ENCODE results near the gene NOTCH2.
"Not testable (repeated sequence)": the region's sequence is repeated elsewhere in the genome, so short reads cannot be mapped to it uniquely, and the experiment has no call there.

The NOTCH2 gene

GRCh38 chr1:120023791-120024190 is 45.7 kb downstream of the NOTCH2 start:
- not testable (repeated sequence) for H3K9me3 ChIP-seq (ENCODE audit: control insufficient read depth, low read length); H3K36me3 ChIP-seq (ENCODE audit: control insufficient read depth, insufficient read depth, low read length); H3K9ac ChIP-seq (ENCODE audit: low read length); H3K4me3 ChIP-seq (ENCODE audit: low read length); H3K27me3 ChIP-seq (ENCODE audit: control insufficient read depth, insufficient read depth, low read length); H3K4me1 ChIP-seq (ENCODE audit: control insufficient read depth, insufficient read depth, low read length)

- H3K27me3 ChIP-seq (ENCODE audit: control insufficient read depth, insufficient read depth, low read length); H3K4me3 ChIP-seq (ENCODE audit: low read length); H3K4me1 ChIP-seq (ENCODE audit: control insufficient read depth, insufficient read depth, low read length); H3K36me3 ChIP-seq (ENCODE audit: control insufficient read depth, insufficient read depth, low read length); H3K9ac ChIP-seq (ENCODE audit: low read length); H3K9me3 ChIP-seq (ENCODE audit: control insufficient read depth, low read length): not testable (repeated sequence)
These were observed 54.5 kb downstream of the NOTCH2 start for GRCh38 chr1:120014978-120015377.

- H3K9ac ChIP-seq (ENCODE audit: low read length); H3K27me3 ChIP-seq (ENCODE audit: control insufficient read depth, insufficient read depth, low read length); H3K36me3 ChIP-seq (ENCODE audit: control insufficient read depth, insufficient read depth, low read length); H3K4me3 ChIP-seq (ENCODE audit: low read length); H3K4me1 ChIP-seq (ENCODE audit: control insufficient read depth, insufficient read depth, low read length); H3K9me3 ChIP-seq (ENCODE audit: control insufficient read depth, low read length): not testable (repeated sequence)
These were observed 61.1 kb downstream of the NOTCH2 start for GRCh38 chr1:120008320-120008719.

GRCh38 chr1:120007850-120008249 is 61.6 kb downstream of the NOTCH2 start:
- H3K9ac ChIP-seq (ENCODE audit: low read length); H3K36me3 ChIP-seq (ENCODE audit: control insufficient read depth, insufficient read depth, low read length); H3K4me1 ChIP-seq (ENCODE audit: control insufficient read depth, insufficient read depth, low read length); H3K4me3 ChIP-seq (ENCODE audit: low read length); H3K27me3 ChIP-seq (ENCODE audit: control insufficient read depth, insufficient read depth, low read length); H3K9me3 ChIP-seq (ENCODE audit: control insufficient read depth, low read length): not testable (repeated sequence)

GRCh38 chr1:120001035-120001434 is 68.4 kb downstream of the NOTCH2 start:
- H3K4me3 ChIP-seq (ENCODE audit: low read length); H3K9me3 ChIP-seq (ENCODE audit: control insufficient read depth, low read length); H3K27me3 ChIP-seq (ENCODE audit: control insufficient read depth, insufficient read depth, low read length); H3K4me1 ChIP-seq (ENCODE audit: control insufficient read depth, insufficient read depth, low read length); H3K36me3 ChIP-seq (ENCODE audit: control insufficient read depth, insufficient read depth, low read length); H3K9ac ChIP-seq (ENCODE audit: low read length): not testable (repeated sequence)

GRCh38 chr1:119996731-119997312 is 72.6 kb downstream of the NOTCH2 start:
- H3K9me3 ChIP-seq (ENCODE audit: control insufficient read depth, low read length); H3K4me3 ChIP-seq (ENCODE audit: low read length); H3K4me1 ChIP-seq (ENCODE audit: control insufficient read depth, insufficient read depth, low read length); H3K27me3 ChIP-seq (ENCODE audit: control insufficient read depth, insufficient read depth, low read length); H3K9ac ChIP-seq (ENCODE audit: low read length); H3K36me3 ChIP-seq (ENCODE audit: control insufficient read depth, insufficient read depth, low read length): not testable (repeated sequence)

GRCh38 chr1:119995975-119996374 is 73.5 kb downstream of the NOTCH2 start:
- not testable (repeated sequence) for H3K27me3 ChIP-seq (ENCODE audit: control insufficient read depth, insufficient read depth, low read length); H3K9ac ChIP-seq (ENCODE audit: low read length); H3K9me3 ChIP-seq (ENCODE audit: control insufficient read depth, low read length); H3K4me3 ChIP-seq (ENCODE audit: low read length); H3K4me1 ChIP-seq (ENCODE audit: control insufficient read depth, insufficient read depth, low read length); H3K36me3 ChIP-seq (ENCODE audit: control insufficient read depth, insufficient read depth, low read length)

GRCh38 chr1:119988306-119989062 is 81.0 kb downstream of the NOTCH2 start:
- H3K27me3 ChIP-seq (ENCODE audit: control insufficient read depth, insufficient read depth, low read length) = no peaks in the 10 kb centered on the region
- H3K9me3 ChIP-seq (ENCODE audit: control insufficient read depth, low read length) = no peaks in the 10 kb centered on the region
- H3K4me1 ChIP-seq (ENCODE audit: control insufficient read depth, insufficient read depth, low read length) = no peaks in the 10 kb centered on the region
- no peak overlapping the region for H3K4me3 ChIP-seq (ENCODE audit: low read length)
- H3K9ac ChIP-seq (ENCODE audit: low read length) = no peak overlapping the region
- H3K36me3 ChIP-seq (ENCODE audit: control insufficient read depth, insufficient read depth, low read length) = no peaks in the 10 kb centered on the region

- no peaks in the 10 kb centered on the region for H3K4me1 ChIP-seq (ENCODE audit: control insufficient read depth, insufficient read depth, low read length)
These were observed 81.8 kb downstream of the NOTCH2 start for GRCh38 chr1:119987686-119988085.

GRCh38 chr1:119987112-119987511 is 82.3 kb downstream of the NOTCH2 start:
- H3K9me3 ChIP-seq (ENCODE audit: control insufficient read depth, low read length) = no peaks in the 10 kb centered on the region
- no peaks in the 10 kb centered on the region for H3K27me3 ChIP-seq (ENCODE audit: control insufficient read depth, insufficient read depth, low read length)
- no peak overlapping the region for H3K4me3 ChIP-seq (ENCODE audit: low read length)
- H3K4me1 ChIP-seq (ENCODE audit: control insufficient read depth, insufficient read depth, low read length) = no peaks in the 10 kb centered on the region
- no peaks in the 10 kb centered on the region for H3K36me3 ChIP-seq (ENCODE audit: control insufficient read depth, insufficient read depth, low read length)
- H3K9ac ChIP-seq (ENCODE audit: low read length) = no peak overlapping the region

More at GRCh38 chr1:119987686-119988085, 81.8 kb downstream of the NOTCH2 start:
- Histone ChIP-seq H3K36me3 (ENCODE audit: control insufficient read depth, insufficient read depth, low read length) (no peaks in the 10 kb centered on the region), H3K4me3 (ENCODE audit: low read length) (no peak overlapping the region), H3K9ac (ENCODE audit: low read length) (no peak overlapping the region), H3K27me3 (ENCODE audit: control insufficient read depth, insufficient read depth, low read length) (no peaks in the 10 kb centered on the region), H3K9me3 (ENCODE audit: control insufficient read depth, low read length) (no peaks in the 10 kb centered on the region)

GRCh38 chr1:119986007-119986497 is 83.4 kb downstream of the NOTCH2 start:
- Histone ChIP-seq H3K9me3 (ENCODE audit: control insufficient read depth, low read length) (no peaks in the 10 kb centered on the region), H3K4me1 (ENCODE audit: control insufficient read depth, insufficient read depth, low read length) (no peaks in the 10 kb centered on the region), H3K36me3 (ENCODE audit: control insufficient read depth, insufficient read depth, low read length) (no peaks in the 10 kb centered on the region), H3K9ac (ENCODE audit: low read length) (no peak overlapping the region), H3K4me3 (ENCODE audit: low read length) (no peak overlapping the region), H3K27me3 (ENCODE audit: control insufficient read depth, insufficient read depth, low read length) (no peaks in the 10 kb centered on the region)

- no peaks in the 10 kb centered on the region for H3K4me1 ChIP-seq (ENCODE audit: control insufficient read depth, insufficient read depth, low read length)
These were observed 84.7 kb downstream of the NOTCH2 start for GRCh38 chr1:119984771-119985170.

More at GRCh38 chr1:119984771-119985170, 84.7 kb downstream of the NOTCH2 start:
- H3K4me3 ChIP-seq (ENCODE audit: low read length) = no peak overlapping the region
- no peaks in the 10 kb centered on the region for H3K9me3 ChIP-seq (ENCODE audit: control insufficient read depth, low read length)
- no peaks in the 10 kb centered on the region for H3K27me3 ChIP-seq (ENCODE audit: control insufficient read depth, insufficient read depth, low read length)
- no peaks in the 10 kb centered on the region for H3K36me3 ChIP-seq (ENCODE audit: control insufficient read depth, insufficient read depth, low read length)
- H3K9ac ChIP-seq (ENCODE audit: low read length) = no peak overlapping the region

Data from mucosa of stomach (tissue), 1 donor.